HEK293 (cell line): ENCODE measurements around the gene RNF144A.

Experiments
- CTCF ChIA-PET: fragments of 350-600 bp; formaldehyde crosslinking; extraction: SDS; loops from one replicate; lab custom pipeline; 2021; ENCODE audit warnings: antibody characterized with exemption; lab: Yijun Ruan, JAX
- POLR2A ChIA-PET: fragments of 300-600 bp; formaldehyde crosslinking; extraction: SDS; loops from one replicate; lab custom pipeline; 2020; ENCODE audit warnings: antibody characterized with exemption, inconsistent platforms; lab: Yijun Ruan, JAX
- H3K27ac ChIP-seq: fragments of 200-500 bp; sonication (Bioruptor generic); 2 replicates; pipeline ENCODE4 v1.5.1; 2014; ENCODE audit warnings: low read depth, low read length, control low read depth, inconsistent platforms; ENCODE audit errors: extremely low read depth
- H3K36me3 ChIP-seq, 2 experiments: fragments of 200-500 bp in 1 of 2; sonication (Bioruptor generic) in 1 of 2; 1 replicate in 1 of 2; 2 replicates in 1 of 2; pipeline ENCODE4 v1.5.1; 2014 to 2017; ENCODE audit warnings: inconsistent platforms in 2 of 2, low read length in 2 of 2; ENCODE audit not compliant: control insufficient read depth in 2 of 2, insufficient read depth in 1 of 2
- H3K4me1 ChIP-seq: fragments of 200-500 bp; sonication (Bioruptor generic); 2 replicates; pipeline ENCODE4 v1.5.1; 2014; ENCODE audit warnings: mild to moderate bottlenecking, low read length, inconsistent platforms; ENCODE audit not compliant: control insufficient read depth, insufficient read depth
- H3K4me3 ChIP-seq: 2 replicates; pipeline ENCODE4 v1.5.1; 2011; ENCODE audit warnings: low read depth, mild to moderate bottlenecking, control low read depth, low read length, moderate library complexity
- H3K9me3 ChIP-seq: fragments of 200-500 bp; sonication (Bioruptor generic); 2 replicates; pipeline ENCODE4 v1.5.1; 2014; ENCODE audit warnings: low read depth, low read length, inconsistent platforms; ENCODE audit not compliant: control insufficient read depth, insufficient read depth
- FEZF1 ChIP-seq: fragments of 450-650 bp; formaldehyde crosslinking; IDR thresholded peaks from 2 replicates; pipeline ENCODE4 v1.5.1; 2016; ENCODE audit warnings: missing biosample characterization, missing genetic modification characterization
- PRDM6 ChIP-seq: fragments of 450-650 bp; formaldehyde crosslinking; IDR thresholded peaks from 2 replicates; pipeline ENCODE4 v1.5.1; 2017; ENCODE audit warnings: missing biosample characterization, missing genetic modification characterization
- SETDB1 ChIP-seq: IDR thresholded peaks from one replicate; pipeline ENCODE4 v1.6.1; 2017; ENCODE audit warnings: mild to moderate bottlenecking, low read length, moderate library complexity, mixed read lengths; ENCODE audit not compliant: insufficient read length
- WT1 ChIP-seq: fragments of 450-650 bp; formaldehyde crosslinking; IDR thresholded peaks from 2 replicates; pipeline ENCODE4 v1.5.1; 2016; ENCODE audit warnings: missing biosample characterization, missing genetic modification characterization
- ZBTB48 ChIP-seq: fragments of 450-650 bp; formaldehyde crosslinking; IDR thresholded peaks from 2 replicates; pipeline ENCODE4 v1.5.1; 2016; ENCODE audit warnings: missing biosample characterization, missing genetic modification characterization
- ZIC2 ChIP-seq: fragments of 450-650 bp; formaldehyde crosslinking; IDR thresholded peaks from 2 replicates; pipeline ENCODE4 v1.5.1; 2016; ENCODE audit warnings: missing biosample characterization, missing genetic modification characterization
- ZNF132 ChIP-seq: fragments of 450-650 bp; formaldehyde crosslinking; IDR thresholded peaks from 2 replicates; pipeline ENCODE4 v1.5.1; 2017; ENCODE audit warnings: missing biosample characterization, missing genetic modification characterization, borderline replicate concordance
- ZNF157 ChIP-seq: fragments of 450-650 bp; formaldehyde crosslinking; IDR thresholded peaks from 2 replicates; pipeline ENCODE4 v1.5.1; 2016; ENCODE audit warnings: missing biosample characterization, missing genetic modification characterization
- ZNF223 ChIP-seq: fragments of 450-650 bp; formaldehyde crosslinking; IDR thresholded peaks from 2 replicates; pipeline ENCODE4 v1.5.1; 2016; ENCODE audit warnings: missing biosample characterization, missing genetic modification characterization
- ZNF354C ChIP-seq: fragments of 450-650 bp; formaldehyde crosslinking; IDR thresholded peaks from 2 replicates; pipeline ENCODE4 v1.5.1; 2016; ENCODE audit warnings: missing biosample characterization, missing genetic modification characterization, low read depth, borderline replicate concordance
- ZNF473 ChIP-seq: fragments of 450-650 bp; formaldehyde crosslinking; IDR thresholded peaks from 2 replicates; pipeline ENCODE4 v1.5.1; 2017; ENCODE audit warnings: missing biosample characterization, missing genetic modification characterization
- ZNF48 ChIP-seq: fragments of 450-650 bp; formaldehyde crosslinking; IDR thresholded peaks from 2 replicates; pipeline ENCODE4 v1.5.1; 2016; ENCODE audit warnings: missing biosample characterization, missing genetic modification characterization
- ZNF670 ChIP-seq: fragments of 450-650 bp; formaldehyde crosslinking; IDR thresholded peaks from 2 replicates; pipeline ENCODE4 v1.5.1; 2016; ENCODE audit warnings: missing biosample characterization, missing genetic modification characterization, low read depth
- ZNF747 ChIP-seq: fragments of 450-650 bp; formaldehyde crosslinking; IDR thresholded peaks from 2 replicates; pipeline ENCODE4 v1.5.1; 2016; ENCODE audit warnings: missing biosample characterization, missing genetic modification characterization
- ZNF792 ChIP-seq: fragments of 450-650 bp; formaldehyde crosslinking; IDR thresholded peaks from 2 replicates; pipeline ENCODE4 v1.5.1; 2016; ENCODE audit warnings: missing biosample characterization, missing genetic modification characterization

RNF144A gene

GRCh38 chr2:6879011-6879410 is 38.2 kb upstream of the RNF144A start:
- POLR2A ChIA-PET: interaction anchor here (0.9 kb wide), 1 partner anchor 14 kb away, joined by 3 read pairs; the partner anchor contains the start of gene CMPK2
- H3K4me1 ChIP-seq: no peaks in the 10 kb centered on the region
- no peaks in the 10 kb centered on the region for H3K36me3 ChIP-seq
- CTCF ChIA-PET: interaction anchor here (0.7 kb wide), 1 partner anchor 1653 kb away, joined by 4 read pairs; no protein-coding TSS in a partner anchor
- no peak for TF ChIP-seq ZNF157 (tag by site-specific recombination)
- TF ChIP-seq ZNF48 (tag by site-specific recombination): no peak
- no peaks in the 10 kb centered on the region for H3K9me3 ChIP-seq
- no peak overlapping the region for H3K27ac ChIP-seq
- no peak overlapping the region for H3K4me3 ChIP-seq

GRCh38 chr2:6880200-6880733 is 36.9 kb upstream of the RNF144A start:
- Histone ChIP-seq H3K27ac (no peak overlapping the region), H3K36me3 (no peaks in the 10 kb centered on the region), H3K9me3 (no peaks in the 10 kb centered on the region)
- POLR2A ChIA-PET: no interaction called here
- CTCF ChIA-PET: interaction anchor here (0.6 kb wide), 1 partner anchor 217 kb away, joined by 4 read pairs; no protein-coding TSS in a partner anchor
- TF ChIP-seq ZBTB48 (tag by site-specific recombination) (no peak), ZNF223 (no peak), ZNF354C (no peak), SETDB1 (peak; percentile 92), ZNF792 (tag by site-specific recombination) (no peak)
- TF ChIP-seq, all 188 proteins: peak for 1
- Histone ChIP-seq H3K4me3 (no peak overlapping the region), H3K4me1 (no peaks in the 10 kb centered on the region)

GRCh38 chr2:6881046-6881445 is 36.2 kb upstream of the RNF144A start:
- Histone ChIP-seq H3K4me1 (no peaks in the 10 kb centered on the region), H3K27ac (no peak overlapping the region), H3K4me3 (no peak overlapping the region), H3K9me3 (no peaks in the 10 kb centered on the region), H3K36me3 (no peaks in the 10 kb centered on the region)
- TF ChIP-seq WT1 (tag by site-specific recombination) (peak; percentile 92), ZNF473 (no peak)
- POLR2A ChIA-PET: no interaction called here
- CTCF ChIA-PET: no interaction called here

- ChIA-PET CTCF (no interaction called here), POLR2A (no interaction called here)
- H3K27ac ChIP-seq: no peak overlapping the region
- no peak for TF ChIP-seq ZNF670 (tag by site-specific recombination)
- TF ChIP-seq, all 188 proteins: peak for 0
- no peak overlapping the region for H3K4me3 ChIP-seq
- H3K36me3 ChIP-seq: no peaks in the 10 kb centered on the region
- no peaks in the 10 kb centered on the region for H3K4me1 ChIP-seq
- no peaks in the 10 kb centered on the region for H3K9me3 ChIP-seq
Measured at GRCh38 chr2:6881516-6881915, 35.7 kb upstream of the RNF144A start.

- H3K36me3 ChIP-seq: no peaks in the 10 kb centered on the region
- TF ChIP-seq PRDM6 (tag by site-specific recombination): peak; percentile 77
- TF ChIP-seq ZNF132: no peak
- TF ChIP-seq ZNF223: no peak
- TF ChIP-seq FEZF1 (tag by site-specific recombination): peak; percentile 71
- TF ChIP-seq ZNF747 (tag by site-specific recombination): no peak
- TF ChIP-seq ZIC2 (tag by site-specific recombination): peak; percentile 79
- TF ChIP-seq WT1 (tag by site-specific recombination): peak; percentile 93
- TF ChIP-seq, all 188 proteins: peak for 4
- H3K9me3 ChIP-seq: no peaks in the 10 kb centered on the region
- POLR2A ChIA-PET: no interaction called here
- no peak overlapping the region for H3K4me3 ChIP-seq
- CTCF ChIA-PET: interaction anchor here (0.6 kb wide), 1 partner anchor 161 kb away, joined by 4 read pairs; no protein-coding TSS in a partner anchor
- H3K4me1 ChIP-seq: no peaks in the 10 kb centered on the region
- no peak overlapping the region for H3K27ac ChIP-seq
Measured at GRCh38 chr2:6883448-6884122, 33.6 kb upstream of the RNF144A start.
